ENCODE measurements around the gene ARHGDIB.

The ARHGDIB gene

GRCh38 chr12:14992673-14993072, 31.3 kb upstream of the ARHGDIB start:
- Mint-ChIP-seq H3K36me3 (peaks cover 4% of the 10 kb centered on the region), H3K27me3 (no peaks in the 10 kb centered on the region), H3K9me3 (ENCODE audit: low read depth) (no peaks in the 10 kb centered on the region), H3K4me1 (ENCODE audit: low read depth) (peaks cover 37% of the 10 kb centered on the region), H3K4me3 (no peak overlapping the region), H3K27ac (no peak overlapping the region)

GRCh38 chr12:14991069-14991468, 29.7 kb upstream of the ARHGDIB start:
- H3K4me3 Mint-ChIP-seq = no peak overlapping the region
- no peaks in the 10 kb centered on the region for H3K9me3 Mint-ChIP-seq (ENCODE audit: low read depth)
- no peaks in the 10 kb centered on the region for H3K27me3 Mint-ChIP-seq
- peaks cover 37% of the 10 kb centered on the region for H3K4me1 Mint-ChIP-seq (ENCODE audit: low read depth)
- peaks cover 4% of the 10 kb centered on the region for H3K36me3 Mint-ChIP-seq
- H3K27ac Mint-ChIP-seq = no peak overlapping the region

GRCh38 chr12:14989790-14990189, 28.4 kb upstream of the ARHGDIB start:
- Mint-ChIP-seq H3K36me3 (peaks cover 4% of the 10 kb centered on the region), H3K27ac (no peak overlapping the region), H3K4me3 (no peak overlapping the region), H3K4me1 (ENCODE audit: low read depth) (peaks cover 35% of the 10 kb centered on the region), H3K27me3 (no peaks in the 10 kb centered on the region), H3K9me3 (ENCODE audit: low read depth) (no peaks in the 10 kb centered on the region)

GRCh38 chr12:14988035-14988434, 26.6 kb upstream of the ARHGDIB start:
- H3K4me3 Mint-ChIP-seq = no peak overlapping the region
- H3K27me3 Mint-ChIP-seq = no peaks in the 10 kb centered on the region
- peaks cover 33% of the 10 kb centered on the region for H3K4me1 Mint-ChIP-seq (ENCODE audit: low read depth)
- H3K27ac Mint-ChIP-seq = no peak overlapping the region
- H3K36me3 Mint-ChIP-seq = peaks cover 4% of the 10 kb centered on the region
- H3K9me3 Mint-ChIP-seq (ENCODE audit: low read depth) = no peaks in the 10 kb centered on the region

- H3K36me3 Mint-ChIP-seq = peaks cover 4% of the 10 kb centered on the region
- H3K9me3 Mint-ChIP-seq (ENCODE audit: low read depth) = no peaks in the 10 kb centered on the region
These were observed 25.0 kb upstream of the ARHGDIB start for GRCh38 chr12:14986449-14986848.

GRCh38 chr12:14984766-14985285, 23.4 kb upstream of the ARHGDIB start:
- Mint-ChIP-seq H3K27me3 (no peaks in the 10 kb centered on the region), H3K36me3 (no peaks in the 10 kb centered on the region), H3K27ac (no peak overlapping the region), H3K9me3 (ENCODE audit: low read depth) (no peaks in the 10 kb centered on the region), H3K4me1 (ENCODE audit: low read depth) (peaks cover 56% of the 10 kb centered on the region), H3K4me3 (no peak overlapping the region)

More at GRCh38 chr12:14986449-14986848, 25.0 kb upstream of the ARHGDIB start:
- Mint-ChIP-seq H3K4me1 (ENCODE audit: low read depth) (peaks cover 41% of the 10 kb centered on the region), H3K27me3 (no peaks in the 10 kb centered on the region), H3K27ac (no peak overlapping the region), H3K4me3 (no peak overlapping the region)

- Mint-ChIP-seq H3K9me3 (ENCODE audit: low read depth) (no peaks in the 10 kb centered on the region), H3K4me1 (ENCODE audit: low read depth) (peaks cover 62% of the 10 kb centered on the region), H3K36me3 (no peaks in the 10 kb centered on the region), H3K27ac (no peak overlapping the region), H3K27me3 (no peaks in the 10 kb centered on the region), H3K4me3 (no peak overlapping the region)
These were observed 22.6 kb upstream of the ARHGDIB start for GRCh38 chr12:14984036-14984435.

GRCh38 chr12:14982991-14983390, 21.6 kb upstream of the ARHGDIB start:
- Mint-ChIP-seq H3K4me3 (peak overlapping the region; percentile 2), H3K4me1 (ENCODE audit: low read depth) (peaks cover 68% of the 10 kb centered on the region), H3K9me3 (ENCODE audit: low read depth) (no peaks in the 10 kb centered on the region), H3K36me3 (no peaks in the 10 kb centered on the region), H3K27ac (peak overlapping the region; percentile 17), H3K27me3 (no peaks in the 10 kb centered on the region)

- H3K4me1 Mint-ChIP-seq (ENCODE audit: low read depth) = peaks cover 73% of the 10 kb centered on the region
- no peaks in the 10 kb centered on the region for H3K36me3 Mint-ChIP-seq
- peak overlapping the region; percentile 17 for H3K27ac Mint-ChIP-seq
- H3K27me3 Mint-ChIP-seq = no peaks in the 10 kb centered on the region
- no peak overlapping the region for H3K4me3 Mint-ChIP-seq
- no peaks in the 10 kb centered on the region for H3K9me3 Mint-ChIP-seq (ENCODE audit: low read depth)
These were observed 21.2 kb upstream of the ARHGDIB start for GRCh38 chr12:14982562-14982961.

- Mint-ChIP-seq H3K9me3 (ENCODE audit: low read depth) (no peaks in the 10 kb centered on the region), H3K4me1 (ENCODE audit: low read depth) (peaks cover 73% of the 10 kb centered on the region), H3K36me3 (no peaks in the 10 kb centered on the region), H3K4me3 (no peak overlapping the region), H3K27ac (peak overlapping the region; percentile 8), H3K27me3 (no peaks in the 10 kb centered on the region)
These were observed 19.6 kb upstream of the ARHGDIB start for GRCh38 chr12:14981049-14981448.

GRCh38 chr12:14979468-14979867, 18.1 kb upstream of the ARHGDIB start:
- Mint-ChIP-seq H3K4me3 (no peak overlapping the region), H3K27ac (no peak overlapping the region), H3K9me3 (ENCODE audit: low read depth) (no peaks in the 10 kb centered on the region), H3K36me3 (no peaks in the 10 kb centered on the region), H3K27me3 (no peaks in the 10 kb centered on the region), H3K4me1 (ENCODE audit: low read depth) (peaks cover 65% of the 10 kb centered on the region)

GRCh38 chr12:14976658-14977057, 15.3 kb upstream of the ARHGDIB start:
- no peaks in the 10 kb centered on the region for H3K36me3 Mint-ChIP-seq
- H3K9me3 Mint-ChIP-seq (ENCODE audit: low read depth) = no peaks in the 10 kb centered on the region
- H3K27ac Mint-ChIP-seq = no peak overlapping the region
- no peaks in the 10 kb centered on the region for H3K27me3 Mint-ChIP-seq
- no peak overlapping the region for H3K4me3 Mint-ChIP-seq
- peaks cover 66% of the 10 kb centered on the region for H3K4me1 Mint-ChIP-seq (ENCODE audit: low read depth)

GRCh38 chr12:14975457-14975856, 14.1 kb upstream of the ARHGDIB start:
- Mint-ChIP-seq H3K36me3 (no peaks in the 10 kb centered on the region), H3K4me3 (no peak overlapping the region), H3K27ac (no peak overlapping the region), H3K27me3 (no peaks in the 10 kb centered on the region), H3K9me3 (ENCODE audit: low read depth) (no peaks in the 10 kb centered on the region), H3K4me1 (ENCODE audit: low read depth) (peaks cover 62% of the 10 kb centered on the region)

GRCh38 chr12:14974633-14975032, 13.2 kb upstream of the ARHGDIB start:
- Mint-ChIP-seq H3K27me3 (no peaks in the 10 kb centered on the region), H3K27ac (no peak overlapping the region), H3K4me1 (ENCODE audit: low read depth) (peaks cover 59% of the 10 kb centered on the region), H3K9me3 (ENCODE audit: low read depth) (no peaks in the 10 kb centered on the region), H3K4me3 (no peak overlapping the region), H3K36me3 (no peaks in the 10 kb centered on the region)

- no peaks in the 10 kb centered on the region for H3K9me3 Mint-ChIP-seq (ENCODE audit: low read depth)
- H3K4me3 Mint-ChIP-seq = no peak within 1 kb of the TSS
- no peaks in the 10 kb centered on the region for H3K27me3 Mint-ChIP-seq
- peaks cover 53% of the 10 kb centered on the region for H3K4me1 Mint-ChIP-seq (ENCODE audit: low read depth)
- no peaks in the 10 kb centered on the region for H3K36me3 Mint-ChIP-seq
- no peak within 1 kb of the TSS for H3K27ac Mint-ChIP-seq
These were observed 11.4 kb upstream of the ARHGDIB start, which contains the start of gene PDE6H for GRCh38 chr12:14972816-14973215. TSS of gene PDE6H (plus strand) at chr12:14973042. CDS start at chr12:14978013, 4,971 bp downstream.

GRCh38 chr12:14970473-14970872, 9.1 kb upstream of the ARHGDIB start:
- Mint-ChIP-seq H3K36me3 (no peaks in the 10 kb centered on the region), H3K9me3 (ENCODE audit: low read depth) (no peaks in the 10 kb centered on the region), H3K27ac (peak overlapping the region; percentile 7), H3K4me3 (no peak overlapping the region), H3K27me3 (no peaks in the 10 kb centered on the region), H3K4me1 (ENCODE audit: low read depth) (peaks cover 65% of the 10 kb centered on the region)

Measured in activated naive CD8-positive, alpha-beta T cell (primary cell).